SK-N-DZ (cell line): ENCODE results near the gene FCRLA.

ENCODE experiments used
- DNase-seq: peaks from one replicate; pipeline ENCODE4 v3.0.0-alpha.2; 2015; ENCODE audit warnings: low spot score
- small RNA-seq, 2 experiments: library from RNA; depleted of rRNA; stranded (forward); fragments of <200 nt; gene quantifications; one replicate each; pipeline ENCODE3, GENCODE V24; 2014

FCRLA gene

DNA sequence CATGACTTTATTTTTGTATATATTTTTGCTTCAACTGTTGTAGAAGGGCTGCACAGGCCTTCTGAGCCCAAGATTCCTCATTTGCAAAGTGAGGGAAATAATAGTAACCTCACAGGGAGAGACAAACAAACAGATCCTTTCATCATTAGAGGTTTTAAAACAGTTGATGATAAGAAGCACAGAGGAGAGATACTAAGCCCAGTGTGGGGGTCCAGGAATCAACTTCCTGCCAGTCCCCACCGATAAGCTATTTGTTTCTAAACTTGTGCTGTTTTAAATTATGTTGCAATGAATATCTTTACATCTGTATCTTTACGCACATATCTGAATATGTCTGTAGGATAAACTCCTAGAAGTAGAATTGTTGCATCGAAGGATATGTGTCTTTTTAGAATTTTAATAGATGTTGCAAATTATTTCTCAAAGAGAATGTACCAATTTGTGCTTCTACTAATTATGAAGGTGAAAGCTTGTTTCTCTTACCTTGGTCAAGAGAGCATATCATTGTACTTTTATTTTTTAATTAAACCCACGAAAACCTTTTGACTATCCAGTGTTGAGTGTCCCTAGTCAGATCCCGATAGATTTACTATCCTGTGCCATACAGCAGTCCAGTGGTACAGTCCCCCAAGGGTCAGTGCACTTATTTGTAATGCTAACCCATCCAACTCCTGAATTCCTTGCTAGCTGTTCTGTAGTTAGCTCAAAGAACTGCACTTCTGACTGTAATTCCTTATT is 25.1 kb downstream of the FCRLA start:
- DNase-seq = no peak

DNA sequence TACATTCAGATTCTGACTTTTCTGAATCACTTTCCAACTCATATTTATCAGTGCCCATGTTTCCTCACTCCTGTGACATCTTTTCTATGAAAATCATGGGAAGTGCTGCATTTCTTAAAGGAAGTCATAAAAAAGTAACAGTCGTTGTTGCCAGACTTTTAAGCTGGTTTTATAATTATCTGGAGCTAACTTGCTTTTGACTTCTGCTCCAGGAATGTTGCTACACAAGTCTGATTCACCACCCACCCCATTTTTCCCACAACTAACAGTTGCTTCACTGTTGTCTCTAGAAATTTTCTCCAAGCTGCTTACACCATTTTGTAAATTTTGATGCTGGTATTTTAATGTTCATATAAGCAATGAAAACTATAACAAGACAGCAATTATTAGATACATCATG is 26.5 kb downstream of the FCRLA start:
- DNase-seq = no peak

DNA sequence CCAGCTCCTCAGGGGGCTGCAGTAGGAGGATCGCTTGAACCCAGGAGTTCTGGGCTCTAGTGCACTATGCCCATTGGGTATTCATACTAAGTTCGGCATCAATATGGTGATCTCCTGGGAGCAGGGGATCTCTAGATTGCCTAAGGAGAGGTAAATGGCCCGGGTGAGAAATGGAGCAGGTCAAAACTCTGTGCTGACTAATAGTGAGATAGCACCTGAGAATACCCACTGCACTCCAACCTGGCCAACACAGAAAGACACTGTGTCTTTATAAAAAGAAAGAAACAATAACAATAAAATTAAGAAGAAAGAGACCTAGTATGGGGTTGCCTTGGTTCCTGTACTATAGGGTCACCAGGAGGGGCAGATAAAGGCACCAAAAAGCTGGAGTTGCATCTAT is 28.8 kb downstream of the FCRLA start:
- no peak for DNase-seq

DNA sequence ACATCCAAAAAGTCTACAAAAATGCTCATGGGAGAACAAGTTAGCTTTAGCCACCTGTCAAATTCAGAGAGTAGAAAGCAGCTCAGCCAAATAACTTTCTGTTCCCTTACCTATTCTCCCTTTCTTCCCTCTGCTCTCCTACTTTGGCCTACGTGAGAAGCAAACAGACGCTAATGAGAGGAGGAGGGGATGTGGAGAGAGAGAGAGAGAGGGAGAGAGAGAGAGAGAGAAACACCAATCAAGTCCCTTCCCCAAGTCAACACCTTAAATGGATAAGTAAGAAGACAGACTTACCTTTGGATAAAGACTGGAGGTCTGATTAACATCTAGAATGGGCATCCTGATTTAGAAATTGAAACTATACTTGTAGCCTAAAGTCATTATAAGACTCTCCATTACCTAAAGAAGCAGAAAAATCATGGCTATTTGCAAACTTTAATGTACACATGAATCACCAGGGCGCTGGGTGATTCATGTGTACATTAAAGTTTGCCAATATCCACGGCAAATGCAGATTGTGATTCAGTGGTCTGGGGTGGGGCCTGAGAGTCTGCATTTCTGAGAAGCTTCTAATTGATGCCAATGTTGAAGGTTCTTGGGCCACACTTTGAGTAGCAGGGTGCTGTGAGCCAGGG is 29.4 kb downstream of the FCRLA start:
- DNase-seq = no peak

- no peak for DNase-seq
Observed at GRCh38 chr1:161737625-161738024, 30.6 kb downstream of the FCRLA start.

- DNase-seq = peak; percentile 23
Observed at GRCh38 chr1:161738627-161739287, 31.7 kb downstream of the FCRLA start.

DNA sequence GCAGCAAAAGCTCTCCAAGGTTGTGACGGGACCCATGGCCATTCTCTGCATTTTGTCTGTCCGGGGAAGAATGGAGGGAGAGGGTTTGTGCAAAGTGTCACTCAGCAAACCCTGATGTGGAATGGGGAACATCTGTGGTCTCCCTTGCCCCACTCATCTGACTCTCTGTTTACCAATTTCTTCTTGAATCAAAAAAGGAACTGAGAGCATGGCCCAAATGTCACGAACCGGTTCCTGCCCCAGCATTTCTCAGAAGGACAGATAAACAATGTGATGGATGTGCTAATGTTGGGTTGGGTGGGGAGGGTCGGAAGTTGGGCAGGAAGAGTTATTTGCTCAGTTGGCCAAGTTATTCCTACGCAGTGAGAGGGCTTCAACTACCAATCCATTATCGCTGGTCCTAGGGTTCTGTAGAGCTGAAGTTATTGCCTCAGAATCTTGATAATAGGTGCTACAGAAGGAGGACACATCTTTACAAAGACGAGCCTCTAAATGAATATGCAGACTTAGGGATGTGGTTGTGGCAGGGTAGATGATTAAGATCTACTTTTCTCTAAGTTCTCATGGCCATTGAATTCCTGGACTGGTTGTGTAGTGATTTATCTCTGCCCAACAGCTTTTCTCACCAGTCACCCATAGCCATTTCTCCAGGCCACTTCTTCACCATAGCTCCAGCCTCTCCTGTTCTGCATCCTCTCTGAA is 33.0 kb downstream of the FCRLA start:
- DNase-seq = no peak

DNA sequence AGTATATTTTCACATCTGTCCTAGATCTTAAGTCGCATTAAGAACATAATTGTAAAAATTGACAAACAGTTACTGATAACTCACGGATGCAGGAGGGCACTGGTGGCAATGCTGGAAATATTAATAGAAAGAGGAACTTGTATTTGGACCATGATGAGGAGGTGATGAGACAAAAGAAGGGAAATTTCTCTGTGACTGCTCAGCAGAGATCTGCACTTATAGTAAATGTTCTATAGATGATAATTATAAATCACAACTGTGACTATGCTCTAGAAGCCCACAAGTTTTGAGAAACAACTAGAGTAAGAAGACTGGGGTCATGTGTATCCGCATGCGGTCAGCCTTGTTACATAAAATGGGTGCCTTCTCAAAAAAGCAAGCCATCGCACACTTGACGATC is 33.9 kb downstream of the FCRLA start:
- DNase-seq = no peak

DNA sequence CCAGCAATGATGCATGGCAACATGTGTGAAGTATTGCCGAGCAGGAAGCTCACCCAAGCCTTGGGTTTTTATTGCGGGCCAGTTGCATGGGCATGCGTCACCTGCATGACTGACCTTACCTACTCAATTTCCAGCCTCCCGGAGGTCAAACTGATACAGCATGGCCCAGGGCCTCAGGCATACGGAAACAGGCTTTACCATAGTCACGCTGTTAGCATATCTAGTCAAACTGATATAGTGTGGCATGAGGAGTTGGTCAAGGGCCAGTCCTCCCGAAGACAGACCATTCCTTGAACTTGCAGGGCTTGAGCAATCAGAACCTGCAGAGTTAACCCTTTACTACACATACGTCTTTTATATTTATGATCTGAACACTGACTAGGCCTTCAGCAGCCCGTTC is 36.2 kb downstream of the FCRLA start:
- no peak for DNase-seq

DNA sequence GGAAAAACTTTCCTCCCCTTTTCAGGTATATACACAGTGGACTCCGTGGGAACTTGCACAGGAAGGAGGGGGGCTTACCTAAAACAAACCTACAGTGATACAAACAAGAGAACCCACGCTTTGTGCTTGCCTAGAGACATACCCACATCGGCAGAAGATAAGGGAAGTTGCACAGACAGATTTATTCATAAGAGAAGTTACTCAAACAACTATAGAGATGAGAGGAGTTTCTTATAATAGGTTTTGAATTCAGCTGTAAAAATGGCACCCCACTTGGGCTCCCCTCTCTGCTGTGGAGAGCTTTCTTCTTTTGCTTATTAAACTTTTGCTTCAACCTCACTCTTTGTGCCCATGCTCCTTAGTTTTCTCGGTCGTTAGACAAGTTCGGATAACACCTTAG is 40.8 kb downstream of the FCRLA start:
- no peak for DNase-seq

GRCh38 chr1:161749509-161750407 is 42.7 kb downstream of the FCRLA start, which contains the start of gene DUSP12:
Gene DUSP12, plus strand, starts transcription at chr1:161749786. Its CDS starts 16 bp downstream, at chr1:161749802.
- DNase-seq = peak; percentile 98

- DNase-seq = peak; percentile 25
Observed at GRCh38 chr1:161763522-161764098, 56.6 kb downstream of the FCRLA start.

Small RNAs within 50 kb of the gene (small RNA-seq; reads per million reads assigned to genes)
- 0 reads per million in 2 experiments for gene RF00019
- 0 to 0.13 reads per million in 2 experiments for gene RN7SL466P
